Transverse colon (tissue), 4 donors: ENCODE measurements around the gene ZNF552. TPM values are rescaled to one million over a fixed set of nuclear protein-coding genes. Genes with fewer than 3 reads are reported as not detected.
A peak's percentile ranks its signal among the peaks of the same experiment; 100 is the strongest.

Experiments
- DNase-seq: peaks from one replicate; pipeline ENCODE4 v3.0.0-alpha.2; 2019
- H3K27ac ChIP-seq, 4 donors: fragments of 200-600 bp; sonication (generic); 2 replicates each; pipeline ENCODE4 v1.5.1; 2016 to 2018; ENCODE audit warnings: inconsistent platforms in 4 of 4
- H3K27me3 ChIP-seq: fragments of 200-600 bp; sonication (generic); 2 replicates; pipeline ENCODE4 v1.5.1; 2017; ENCODE audit warnings: inconsistent platforms
- H3K36me3 ChIP-seq, 4 donors: fragments of 200-600 bp; sonication (generic); 2 replicates each; pipeline ENCODE4 v1.5.1; 2017 to 2019; ENCODE audit warnings: inconsistent platforms in 4 of 4
- H3K4me1 ChIP-seq, 4 donors: fragments of 200-600 bp; sonication (generic); 2 replicates each; pipeline ENCODE4 v1.5.1; 2017 to 2020; ENCODE audit warnings: inconsistent platforms in 4 of 4
- H3K4me3 ChIP-seq, 4 donors: fragments of 200-600 bp; sonication (generic); 1 replicate in 1 of 4; 2 replicates in 3 of 4; pipeline versions ENCODE4 v1.5.1 to v1.6.1; 2017 to 2019; ENCODE audit warnings: inconsistent platforms in 4 of 4
- H3K9me3 ChIP-seq, 2 donors: fragments of 200-600 bp; sonication (generic); 2 replicates each; pipeline ENCODE4 v1.5.1; 2017 to 2019; ENCODE audit warnings: inconsistent platforms in 2 of 2
- CTCF ChIP-seq, 5 experiments: fragments of 200-600 bp in 3 of 5; fragments of 450-650 bp in 2 of 5; sonication (generic) in 3 of 5; IDR thresholded peaks; 1 replicate in 2 of 5; 2 replicates in 3 of 5; pipeline ENCODE4 v1.5.1; 2016 to 2017; ENCODE audit warnings: antibody characterized with exemption in 5 of 5, inconsistent platforms in 3 of 5, mild to moderate bottlenecking in 2 of 5, moderate library complexity in 1 of 5
- EP300 ChIP-seq: sonication (generic); formaldehyde crosslinking; IDR thresholded peaks from one replicate; pipeline ENCODE4 v1.6.1; 2017; ENCODE audit warnings: antibody characterized with exemption, low read depth
- POLR2A ChIP-seq: fragments of 450-650 bp; IDR thresholded peaks from one replicate; pipeline ENCODE4 v1.6.1; 2016; ENCODE audit warnings: antibody characterized with exemption, mild to moderate bottlenecking, moderate library complexity
- POLR2AphosphoS5 ChIP-seq, 3 donors: sonication (generic); formaldehyde crosslinking; IDR thresholded peaks; one replicate each; pipeline ENCODE4 v1.6.1; 2016; ENCODE audit warnings: antibody characterized with exemption in 3 of 3
- WGBS, 2 donors: methylation state at CpG; one replicate each; pipeline ENCODE4 v1.1.5; 2018; ENCODE audit warnings: low coverage in 1 of 2; 5-methylcytosine and 5-hydroxymethylcytosine counted together
- in situ Hi-C, 4 donors: fragments of 200-750 bp; cut with MboI; loops; one replicate each; pipeline versions ENCODE4 v1.15.0 to v1.15.1; 2017; ENCODE audit warnings: low sequenced_read_pairs in 3 of 4, low pct_ligation_motif_present in 1 of 4, low pct_unique_long_range_greater_than_20kb in 1 of 4
- intact Hi-C: fragments of 100-400 bp; cut with DNase I; formaldehyde crosslinking; loops from one replicate; pipeline ENCODE4 v1.15.1; 2023; ENCODE audit warnings: low total_unique reads
- total RNA-seq, 4 donors: library from RNA; depleted of rRNA; stranded (reverse); fragments of >200 nt; gene quantifications; one replicate each; pipeline ENCODE4 v1.1.0, GENCODE V29; 2016

Gene ZNF552
- total RNA-seq, 4 donors from 2014 or later = 41.2 to 145 (median 68.8) TPM

DNA sequence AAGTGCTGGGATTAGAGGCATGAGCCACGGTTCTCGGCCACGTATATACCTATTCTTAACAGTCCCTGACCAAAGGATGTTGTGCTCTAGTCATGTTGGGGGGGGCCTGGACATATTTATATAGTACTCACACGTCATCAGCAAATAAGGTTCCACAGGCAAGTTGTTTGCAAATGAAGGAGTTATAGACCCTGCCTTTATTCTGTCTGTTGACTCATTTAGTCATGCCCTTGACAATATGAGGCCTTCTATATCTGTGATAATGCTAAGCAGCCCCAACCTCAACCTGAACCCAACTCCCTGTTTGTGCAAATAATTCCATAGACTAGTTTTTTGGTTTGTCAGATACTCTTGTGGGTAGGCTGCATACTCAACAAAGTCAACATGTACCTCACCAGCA lies 36.4 kb downstream of the ZNF552 start:
- Histone ChIP-seq H3K36me3 (peaks cover 2 to 72% (median 39%) of the 10 kb centered on the region in 4 donors), H3K27ac (no peak overlapping the region), H3K4me1 (no peaks in the 10 kb centered on the region), H3K9me3 (peaks cover 56 to 74% of the 10 kb centered on the region in 2 donors), H3K27me3 (no peaks in the 10 kb centered on the region), H3K4me3 (no peak overlapping the region)
- TF ChIP-seq CTCF (IDR thresholded peaks at IDR 0.05) (no peak), POLR2AphosphoS5 (IDR thresholded peaks at IDR 0.05) (no peak), POLR2A (no peak)
- intact Hi-C loops = loop anchor here (10.0 kb wide), 1 partner anchor 136 kb away; the partner anchor contains the start of gene ZNF417
- 93% methylated on average over 4 of the region's 4 CpGs; no CpG with 5 or more reads in 1 of the 2 donors for whole genome bisulfite sequencing, 2 donors
- in situ Hi-C loops = no loop called here
- no peak for DNase-seq

DNA sequence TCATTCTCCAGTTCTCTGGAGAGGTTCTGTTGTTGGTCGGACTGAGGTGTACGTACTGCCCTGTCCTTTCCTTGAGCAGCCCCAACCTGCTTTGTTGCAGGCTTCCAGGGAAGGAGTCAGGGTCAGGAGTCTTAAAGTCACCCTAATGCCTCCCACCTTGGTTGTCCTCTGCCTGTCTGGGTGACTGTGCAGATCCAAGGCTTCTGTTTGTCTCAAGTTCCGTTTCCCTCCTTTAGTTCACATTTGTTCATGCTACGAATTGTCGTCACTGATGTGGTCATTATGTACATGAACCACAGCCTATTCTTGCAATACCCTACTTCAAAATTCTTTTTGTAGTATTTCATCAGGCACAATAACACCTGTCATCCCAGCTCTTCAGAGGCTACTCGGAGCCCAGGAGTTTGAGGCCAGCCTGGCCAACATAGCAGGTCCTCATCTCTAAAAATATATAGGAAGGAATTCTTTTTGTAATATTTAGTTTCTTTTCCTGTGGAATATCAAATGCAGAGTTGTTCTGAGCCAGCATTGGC lies 37.9 kb downstream of the ZNF552 start:
- Histone ChIP-seq H3K4me1 (no peaks in the 10 kb centered on the region), H3K9me3 (peaks cover 52 to 72% of the 10 kb centered on the region in 2 donors), H3K27ac (no peak overlapping the region), H3K27me3 (no peaks in the 10 kb centered on the region), H3K36me3 (peaks cover 2 to 85% (median 37%) of the 10 kb centered on the region in 4 donors), H3K4me3 (no peak overlapping the region)
- in situ Hi-C loops (no loop called here), intact Hi-C loops (loop anchor here (10.0 kb wide), 1 partner anchor 138 kb away; the partner anchor contains the start of gene ZNF417)
- TF ChIP-seq EP300 = no peak
- TF ChIP-seq CTCF (IDR thresholded peaks at IDR 0.05) = no peak
- no peak for TF ChIP-seq POLR2A
- TF ChIP-seq POLR2AphosphoS5 (IDR thresholded peaks at IDR 0.05) = no peak
- no peak for DNase-seq
- WGBS, 2 donors = 88 to 100% methylated on average over 2 to 6 of the region's 6 CpGs

DNA sequence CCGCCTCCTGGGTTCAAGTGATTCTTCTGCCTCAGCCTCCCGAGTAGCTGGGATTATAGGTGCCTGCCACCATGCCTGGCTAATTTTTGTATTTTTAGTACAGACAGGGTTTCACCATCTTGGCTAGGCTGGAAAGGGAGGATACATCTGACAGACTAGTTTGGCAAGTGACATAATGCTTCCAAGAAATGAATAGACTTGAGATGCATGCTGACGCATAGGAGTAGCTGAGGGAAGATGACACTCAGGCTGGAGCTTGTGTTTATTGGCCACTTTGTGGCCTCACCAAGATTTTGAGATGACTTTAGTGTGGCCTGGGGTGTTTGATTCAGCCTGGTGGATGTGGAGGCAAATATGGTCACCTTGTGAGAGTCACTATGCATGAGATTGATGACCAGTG lies 41.2 kb downstream of the ZNF552 start:
- 98 to 100% methylated on average over 2 to 3 of the region's 3 CpGs for WGBS, 2 donors
- Histone ChIP-seq H3K9me3 (peaks cover 33 to 41% of the 10 kb centered on the region in 2 donors), H3K27ac (no peak overlapping the region), H3K4me1 (peaks cover 0 to 19% (median 8%) of the 10 kb centered on the region in 4 donors), H3K4me3 (no peak overlapping the region), H3K36me3 (peaks cover 0 to 63% (median 19%) of the 10 kb centered on the region in 4 donors), H3K27me3 (no peaks in the 10 kb centered on the region)
- in situ Hi-C loops (no loop called here), intact Hi-C loops (loop anchor here (10.0 kb wide), 1 partner anchor 141 kb away; the partner anchor contains the start of gene ZNF417)
- DNase-seq = no peak
- no peak for TF ChIP-seq POLR2AphosphoS5 (IDR thresholded peaks at IDR 0.05)
- no peak for TF ChIP-seq CTCF (IDR thresholded peaks at IDR 0.05)
- no peak for TF ChIP-seq POLR2A
- TF ChIP-seq EP300 = no peak

- intact Hi-C loops = loop anchor here (10.0 kb wide), 1 partner anchor 143 kb away; the partner anchor contains the start of gene ZNF417
- no peak for DNase-seq
- peaks cover 20% of the 10 kb centered on the region in 2 donors for H3K9me3 ChIP-seq
- H3K36me3 ChIP-seq = peaks cover 0 to 44% (median 7%) of the 10 kb centered on the region in 4 donors
- H3K27ac ChIP-seq = no peak overlapping the region
- H3K4me3 ChIP-seq = peak overlapping the region in 1 of 4 donors; percentile 13
- in situ Hi-C loops = no loop called here
- peaks cover 0 to 19% (median 8%) of the 10 kb centered on the region in 4 donors for H3K4me1 ChIP-seq
- no peak for TF ChIP-seq POLR2AphosphoS5 (IDR thresholded peaks at IDR 0.05)
- no peak for TF ChIP-seq POLR2A
- no peak for TF ChIP-seq CTCF (IDR thresholded peaks at IDR 0.05)
- no peak for TF ChIP-seq EP300
- no peaks in the 10 kb centered on the region for H3K27me3 ChIP-seq
- 67 to 94% methylated on average over 1 to 4 of the region's 4 CpGs for WGBS, 2 donors
Observed at GRCh38 chr19:57771417-57771816, 43.3 kb downstream of the ZNF552 start.
